CD4-positive, alpha-beta T cell (primary cell): ENCODE measurements around the gene PPP2R2C. TPM values are rescaled to one million over a fixed set of nuclear protein-coding genes. Genes with fewer than 3 reads are reported as not detected.

Experiments
- ATAC-seq: fragments of 200-7000 bp; cut with Tn5 transposase; one replicate; pipeline ENCODE4 v1.10.0; 2022; ENCODE audit warnings: mild to moderate bottlenecking; ENCODE audit not compliant: poor library complexity
- CTCF ChIA-PET: fragments of 350-600 bp; sonication (Branson Sonifier 250); formaldehyde crosslinking; loops from one replicate; lab custom pipeline; 2021; ENCODE audit warnings: antibody characterized with exemption, inconsistent platforms; lab: Charles Lee
- POLR2A ChIA-PET: fragments of 350-600 bp; sonication (Branson Sonifier 250); formaldehyde crosslinking; loops from one replicate; lab custom pipeline; 2021; ENCODE audit warnings: antibody characterized with exemption, inconsistent platforms; lab: Charles Lee
- DNase-seq, 14 experiments: peaks; one replicate each; pipeline ENCODE4 v3.0.0-alpha.2; 2013 to 2020; ENCODE audit warnings: mixed read lengths in 2 of 14
- H3K27ac ChIP-seq, 2 donors: one replicate each; pipeline versions ENCODE4 v1.5.1 to v1.7.0; 2013; ENCODE audit warnings: low read length in 2 of 2, low read depth in 1 of 2, mild to moderate bottlenecking in 1 of 2
- H3K27me3 ChIP-seq, 2 experiments: 1 replicate in 1 of 2; 2 replicates in 1 of 2; pipeline versions ENCODE4 v1.6.1 to v1.7.0; 2013; ENCODE audit warnings: low read length in 2 of 2, control low read depth in 1 of 2, mild to moderate bottlenecking in 1 of 2, moderate library complexity in 1 of 2; ENCODE audit not compliant: insufficient read depth in 2 of 2, control insufficient read depth in 1 of 2
- H3K36me3 ChIP-seq: one replicate; pipeline ENCODE4 v1.6.1; 2013; ENCODE audit warnings: low read length, control low read depth; ENCODE audit not compliant: insufficient read depth
- H3K4me1 ChIP-seq: one replicate; pipeline ENCODE4 v1.6.1; 2013; ENCODE audit warnings: low read length, control low read depth; ENCODE audit not compliant: insufficient read depth
- H3K4me3 ChIP-seq: one replicate; pipeline ENCODE4 v1.5.1; 2013; ENCODE audit warnings: mild to moderate bottlenecking, low read length, moderate library complexity
- H3K9me3 ChIP-seq, 2 experiments: 1 replicate in 1 of 2; 2 replicates in 1 of 2; pipeline versions ENCODE4 v1.6.1 to v1.7.0; 2013; ENCODE audit warnings: low read length in 2 of 2, mild to moderate bottlenecking in 2 of 2, control low read depth in 1 of 2, moderate library complexity in 1 of 2; ENCODE audit not compliant: control insufficient read depth in 1 of 2, insufficient read depth in 1 of 2
- H3K27ac Mint-ChIP-seq: one replicate; pipeline ENCODE4 v1.8.0; 2020; ENCODE audit warnings: mixed read lengths
- H3K27me3 Mint-ChIP-seq: one replicate; pipeline ENCODE4 v1.8.0; 2021; ENCODE audit warnings: mixed read lengths
- H3K36me3 Mint-ChIP-seq: one replicate; pipeline ENCODE4 v1.8.0; 2021; ENCODE audit warnings: low read depth, mixed read lengths
- H3K4me1 Mint-ChIP-seq: one replicate; pipeline ENCODE4 v1.8.0; 2021; ENCODE audit warnings: low read depth, mixed read lengths
- H3K4me3 Mint-ChIP-seq: one replicate; pipeline ENCODE4 v1.8.0; 2020; ENCODE audit warnings: mild to moderate bottlenecking, mixed read lengths
- H3K9me3 Mint-ChIP-seq: one replicate; pipeline ENCODE4 v1.8.0; 2020; ENCODE audit warnings: mixed read lengths
- intact Hi-C, 2 experiments: fragments of 100-400 bp; cut with DNase I in 1 of 2; cut with micrococcal nuclease in 1 of 2; formaldehyde crosslinking; loops; one replicate each; pipeline versions ENCODE4 v1.15.1 to v1.9.0; 2023 to 2025; cut with DNase I, micrococcal nuclease
- total RNA-seq, 174 experiments: library from RNA in 2 of 174; stranded (reverse) in 2 of 174; gene quantifications; one replicate each; pipeline ENCODE4 v1.2.3 and lab custom pipeline; 2021 to 2026
- TF ChIP-seq, protein P1 (sequence below): fragments of 200-600 bp; IDR thresholded peaks from one replicate; pipeline ENCODE4 v1.8.0; 2022; ENCODE audit warnings: antibody characterized with exemption, mild to moderate bottlenecking

Gene PPP2R2C
- total RNA-seq, 2 experiments from 2014 or later = not detected

DNA sequence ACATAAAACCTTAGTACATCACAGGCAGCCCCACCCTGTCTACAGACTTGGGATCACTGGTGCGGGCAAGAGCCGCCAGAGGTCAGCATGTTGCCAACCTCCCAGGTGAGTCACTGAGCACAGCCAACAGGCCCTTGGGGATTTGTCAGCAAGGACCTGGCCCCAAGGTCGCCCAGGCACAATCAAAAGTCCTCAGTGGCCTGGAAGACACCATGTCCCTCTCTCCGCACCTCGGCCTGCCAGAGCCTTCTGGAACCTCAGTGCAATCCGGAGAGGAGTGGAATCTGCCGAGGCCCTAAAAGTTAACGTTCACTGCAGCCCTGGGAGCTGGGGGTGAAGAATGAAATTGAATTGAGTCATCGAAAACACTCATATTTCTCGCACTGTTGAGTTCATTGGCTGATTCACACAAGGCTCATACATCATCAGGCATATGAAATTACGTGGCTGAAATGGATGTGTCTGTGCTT lies 128.4 kb downstream of the PPP2R2C start:
- ChIA-PET POLR2A (no interaction called here), CTCF (no interaction called here)
- no peak overlapping the region for H3K27ac ChIP-seq

DNA sequence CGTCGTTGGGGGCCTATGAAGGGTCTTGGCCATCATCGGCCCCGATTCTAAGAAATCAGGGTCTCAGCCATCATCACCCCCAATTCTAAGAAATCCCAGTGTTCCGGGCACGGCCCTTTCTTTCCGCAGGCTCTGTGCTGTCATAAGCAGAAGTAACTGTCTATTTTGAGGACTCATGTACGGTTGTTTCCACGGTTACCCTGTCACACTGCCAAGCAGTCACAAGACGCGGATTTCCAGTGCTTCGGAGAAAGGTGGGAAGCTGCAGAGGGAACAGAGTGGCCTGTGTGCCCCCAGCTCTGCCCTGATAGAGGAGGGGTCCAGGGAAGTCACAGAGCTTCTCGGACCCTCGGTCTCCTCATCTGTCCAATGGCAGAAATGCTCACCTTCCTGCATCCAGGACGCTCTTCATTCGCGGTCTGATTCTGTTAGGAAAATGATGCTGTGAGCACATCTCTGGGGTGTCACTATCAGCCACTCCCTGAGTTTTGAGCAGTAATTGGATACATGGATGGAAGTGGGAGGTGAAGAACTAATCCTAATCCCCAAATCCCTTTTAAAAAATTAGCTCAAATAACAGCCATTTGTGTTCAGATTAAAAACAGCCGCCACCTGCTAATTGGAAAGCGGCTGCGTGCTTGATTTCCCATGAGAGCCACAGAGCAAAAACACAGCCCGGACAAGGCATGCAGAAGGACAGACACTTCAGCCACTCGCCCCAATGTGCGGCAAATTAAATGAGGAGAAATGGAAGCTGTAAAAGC lies 129.7 kb downstream of the PPP2R2C start:
- DNase-seq (no peak), ATAC-seq (no peak)
- Histone ChIP-seq H3K27ac (no peak overlapping the region), H3K27me3 (peaks cover 3 to 5% of the 10 kb centered on the region in 2 experiments), H3K36me3 (no peaks in the 10 kb centered on the region), H3K9me3 (peaks cover 0 to 14% of the 10 kb centered on the region in 2 experiments), H3K4me1 (peaks cover 17% of the 10 kb centered on the region), H3K4me3 (no peak overlapping the region)
- H3K27ac Mint-ChIP-seq = no peak overlapping the region
- TF ChIP-seq, protein P1, sequence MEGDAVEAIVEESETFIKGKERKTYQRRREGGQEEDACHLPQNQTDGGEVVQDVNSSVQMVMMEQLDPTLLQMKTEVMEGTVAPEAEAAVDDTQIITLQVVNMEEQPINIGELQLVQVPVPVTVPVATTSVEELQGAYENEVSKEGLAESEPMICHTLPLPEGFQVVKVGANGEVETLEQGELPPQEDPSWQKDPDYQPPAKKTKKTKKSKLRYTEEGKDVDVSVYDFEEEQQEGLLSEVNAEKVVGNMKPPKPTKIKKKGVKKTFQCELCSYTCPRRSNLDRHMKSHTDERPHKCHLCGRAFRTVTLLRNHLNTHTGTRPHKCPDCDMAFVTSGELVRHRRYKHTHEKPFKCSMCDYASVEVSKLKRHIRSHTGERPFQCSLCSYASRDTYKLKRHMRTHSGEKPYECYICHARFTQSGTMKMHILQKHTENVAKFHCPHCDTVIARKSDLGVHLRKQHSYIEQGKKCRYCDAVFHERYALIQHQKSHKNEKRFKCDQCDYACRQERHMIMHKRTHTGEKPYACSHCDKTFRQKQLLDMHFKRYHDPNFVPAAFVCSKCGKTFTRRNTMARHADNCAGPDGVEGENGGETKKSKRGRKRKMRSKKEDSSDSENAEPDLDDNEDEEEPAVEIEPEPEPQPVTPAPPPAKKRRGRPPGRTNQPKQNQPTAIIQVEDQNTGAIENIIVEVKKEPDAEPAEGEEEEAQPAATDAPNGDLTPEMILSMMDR = no peak
- intact Hi-C loops = no loop called here
- no peak overlapping the region for H3K4me3 Mint-ChIP-seq
- CTCF ChIA-PET = interaction anchor here (0.9 kb wide), 1 partner anchor 92 kb away, joined by 3 read pairs; no protein-coding TSS in a partner anchor
- H3K36me3 Mint-ChIP-seq = no peaks in the 10 kb centered on the region
- peaks cover 10% of the 10 kb centered on the region for H3K4me1 Mint-ChIP-seq
- peaks cover 26% of the 10 kb centered on the region for H3K27me3 Mint-ChIP-seq
- POLR2A ChIA-PET = interaction anchor here (1.1 kb wide), 1 partner anchor 11 kb away, joined by 3 read pairs; no protein-coding TSS in a partner anchor
- no peaks in the 10 kb centered on the region for H3K9me3 Mint-ChIP-seq

More for the DNA sequence above, 128.4 kb downstream of the PPP2R2C start:
- Histone ChIP-seq H3K4me1 (peaks cover 5% of the 10 kb centered on the region), H3K4me3 (no peak overlapping the region), H3K36me3 (no peaks in the 10 kb centered on the region), H3K9me3 (peaks cover 0 to 14% of the 10 kb centered on the region in 2 experiments), H3K27me3 (peaks cover 3 to 5% of the 10 kb centered on the region in 2 experiments)
- H3K27me3 Mint-ChIP-seq = peaks cover 23% of the 10 kb centered on the region
- no peaks in the 10 kb centered on the region for H3K36me3 Mint-ChIP-seq
- TF ChIP-seq, protein P1 = no peak
- intact Hi-C loops = no loop called here
- no peak for DNase-seq
- H3K27ac Mint-ChIP-seq = no peak overlapping the region
- ATAC-seq = no peak
- H3K9me3 Mint-ChIP-seq = no peaks in the 10 kb centered on the region
- H3K4me3 Mint-ChIP-seq = no peak overlapping the region
- H3K4me1 Mint-ChIP-seq = no peaks in the 10 kb centered on the region

DNA sequence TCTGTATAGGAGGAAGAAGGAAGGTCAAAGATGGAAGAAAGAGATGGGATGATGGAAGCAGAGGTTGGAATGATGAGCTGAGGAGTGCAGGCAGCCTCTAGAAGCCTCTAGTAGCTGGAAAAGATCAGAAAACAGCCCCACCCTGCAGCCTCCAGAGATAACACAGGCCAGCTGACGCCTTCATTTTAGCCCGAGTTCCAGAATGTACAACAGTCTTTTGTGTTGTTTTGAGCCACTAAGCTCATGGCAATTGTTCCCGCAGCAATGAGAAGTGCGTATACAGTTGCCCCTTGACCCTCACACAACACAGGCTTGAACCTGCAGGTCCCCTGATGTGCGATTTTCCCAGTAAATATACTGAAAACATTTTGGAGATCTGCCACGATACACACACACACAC lies 130.7 kb downstream of the PPP2R2C start:
- Mint-ChIP-seq H3K27ac (no peak overlapping the region), H3K9me3 (no peaks in the 10 kb centered on the region), H3K4me3 (no peak overlapping the region), H3K27me3 (peaks cover 35% of the 10 kb centered on the region), H3K36me3 (no peaks in the 10 kb centered on the region), H3K4me1 (peaks cover 19% of the 10 kb centered on the region)
- H3K4me3 ChIP-seq = no peak overlapping the region
- CTCF ChIA-PET = no interaction called here
- H3K36me3 ChIP-seq = no peaks in the 10 kb centered on the region
- ATAC-seq = no peak
- peaks cover 24% of the 10 kb centered on the region for H3K4me1 ChIP-seq
- peaks cover 0 to 14% of the 10 kb centered on the region in 2 experiments for H3K9me3 ChIP-seq
- H3K27me3 ChIP-seq = peaks cover 8 to 11% of the 10 kb centered on the region in 2 experiments
- no peak for DNase-seq
- TF ChIP-seq, protein P1 = no peak
- POLR2A ChIA-PET = interaction anchor here (0.6 kb wide), 1 partner anchor 1712 kb away, joined by 3 read pairs; no protein-coding TSS in a partner anchor
- intact Hi-C loops = no loop called here
- no peak overlapping the region for H3K27ac ChIP-seq
